ENCODE results near the gene MED15. TPM values are rescaled to one million over a fixed set of nuclear protein-coding genes. Genes with fewer than 3 reads are reported as not detected.
A peak's percentile ranks its signal among the peaks of the same experiment; 100 is the strongest.
"Not testable (repeated sequence)": the region's sequence is repeated elsewhere in the genome, so short reads cannot be mapped to it uniquely, and the experiment has no call there.

MED15 gene
- total RNA-seq, 8 experiments from 2014 or later: 14.3 to 48.2 (median 22.8) TPM

DNA sequence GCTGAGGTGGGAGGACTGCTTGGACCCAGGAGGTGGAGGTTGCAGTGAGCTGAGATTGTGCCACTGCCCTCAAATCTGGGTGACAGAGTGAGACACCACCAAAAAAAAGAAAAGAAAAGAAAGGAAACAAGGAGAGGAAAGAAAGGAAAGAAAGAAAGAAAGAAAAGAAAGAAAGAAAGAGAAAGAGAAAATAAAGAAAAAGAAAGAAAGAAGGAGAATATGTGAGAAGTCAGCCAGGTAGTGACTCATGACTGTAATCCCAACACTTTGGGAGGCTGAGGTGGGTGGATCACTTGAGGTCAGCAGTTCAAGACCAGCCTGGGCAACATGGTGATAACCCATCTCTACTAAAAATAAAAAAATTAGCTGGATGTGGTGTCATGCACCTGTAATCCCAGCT, 86.6 kb downstream of the MED15 start:
- H3K4me3 ChIP-seq; in situ Hi-C loops (cut with MboI; ENCODE audit: low pct_unique_long_range_greater_than_20kb in 2 of 9, low sequenced_read_pairs in 9 of 9, unreplicated experiment in 9 of 9); ATAC-seq (replicated peaks in 6 of 8); H3K4me1 ChIP-seq (replicated peaks in 1 of 2): not testable (repeated sequence)
- peak overlapping the region in 1 of 2 donors; percentile 37 for H3K27ac ChIP-seq

DNA sequence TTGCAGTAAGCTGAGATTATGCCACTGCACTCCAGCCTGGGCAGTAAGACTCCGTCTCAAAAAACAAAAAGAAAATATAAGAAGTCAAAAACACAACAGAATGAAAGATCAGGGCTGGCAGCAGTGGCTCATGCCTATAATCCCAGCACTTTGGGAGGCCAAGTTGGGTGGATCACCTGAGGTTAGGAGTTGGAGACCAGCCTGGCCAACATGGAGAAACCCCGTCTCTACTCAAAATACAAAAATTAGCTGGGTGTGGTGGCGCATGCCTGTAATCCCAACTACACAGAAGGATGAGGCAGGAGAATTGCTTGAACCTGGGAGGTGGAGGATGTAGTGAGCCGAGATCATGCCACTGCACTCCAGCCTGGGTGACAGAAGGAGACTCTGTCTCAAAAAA, 87.1 kb downstream of the MED15 start:
- H3K4me1 ChIP-seq (replicated peaks in 1 of 2); H3K4me3 ChIP-seq; in situ Hi-C loops (cut with MboI; ENCODE audit: low pct_unique_long_range_greater_than_20kb in 2 of 9, low sequenced_read_pairs in 9 of 9, unreplicated experiment in 9 of 9); ATAC-seq (replicated peaks in 6 of 8): not testable (repeated sequence)
- peak overlapping the region; percentile 18 to 37 for H3K27ac ChIP-seq
- 0 to 84% (median 76%) methylated on average over 1 to 4 of the region's 4 CpGs; no CpG with 5 or more reads in 2 of the 10 experiments for WGBS, 10 experiments

DNA sequence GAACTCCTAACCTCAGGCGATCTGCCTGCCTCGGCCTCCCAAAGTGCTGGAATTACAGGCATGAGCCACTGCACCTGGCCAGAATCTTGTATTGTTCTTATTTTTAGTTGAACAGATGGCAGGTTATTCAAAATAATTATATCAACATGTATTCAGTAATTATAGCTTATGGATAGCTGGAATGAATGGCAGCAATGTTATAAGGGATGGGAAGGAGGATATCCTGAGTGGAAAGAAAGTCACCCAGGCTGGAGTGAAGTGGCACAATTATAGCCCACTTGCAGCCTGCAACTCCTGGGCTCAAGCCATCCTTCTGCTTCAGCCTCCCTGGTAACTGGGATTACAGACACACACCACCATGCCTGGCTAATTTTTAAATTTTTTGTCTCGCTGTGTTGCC, 88.1 kb downstream of the MED15 start:
- no peak for ATAC-seq (replicated peaks in 6 of 8)
- 30 to 100% (median 80%) methylated on average over 1 to 3 of the region's 3 CpGs; no CpG with 5 or more reads in 3 of the 10 experiments for WGBS, 10 experiments
- in situ Hi-C loops (cut with MboI; ENCODE audit: low pct_unique_long_range_greater_than_20kb in 2 of 9, low sequenced_read_pairs in 9 of 9, unreplicated experiment in 9 of 9): no loop called here

GRCh38 chr22:20599117-20599516, 91.7 kb downstream of the MED15 start:
- in situ Hi-C loops (cut with MboI; ENCODE audit: low pct_unique_long_range_greater_than_20kb in 2 of 9, low sequenced_read_pairs in 9 of 9, unreplicated experiment in 9 of 9): no loop called here
- peak in 1 of 8 experiments; percentile 76 for ATAC-seq (replicated peaks in 6 of 8)
- no peaks in the 10 kb centered on the region for H3K4me1 ChIP-seq (replicated peaks in 1 of 2)
- H3K27ac ChIP-seq: no peak overlapping the region
- 17 to 79% (median 59%) methylated on average over 1 to 2 of the region's 5 CpGs; no CpG with 5 or more reads in 4 of the 10 experiments for WGBS, 10 experiments
- no peak overlapping the region for H3K4me3 ChIP-seq

More for the DNA sequence above, 88.1 kb downstream of the MED15 start:
- Histone ChIP-seq H3K4me3 (no peak overlapping the region), H3K27ac (no peak overlapping the region), H3K4me1 (replicated peaks in 1 of 2) (no peaks in the 10 kb centered on the region)

DNA sequence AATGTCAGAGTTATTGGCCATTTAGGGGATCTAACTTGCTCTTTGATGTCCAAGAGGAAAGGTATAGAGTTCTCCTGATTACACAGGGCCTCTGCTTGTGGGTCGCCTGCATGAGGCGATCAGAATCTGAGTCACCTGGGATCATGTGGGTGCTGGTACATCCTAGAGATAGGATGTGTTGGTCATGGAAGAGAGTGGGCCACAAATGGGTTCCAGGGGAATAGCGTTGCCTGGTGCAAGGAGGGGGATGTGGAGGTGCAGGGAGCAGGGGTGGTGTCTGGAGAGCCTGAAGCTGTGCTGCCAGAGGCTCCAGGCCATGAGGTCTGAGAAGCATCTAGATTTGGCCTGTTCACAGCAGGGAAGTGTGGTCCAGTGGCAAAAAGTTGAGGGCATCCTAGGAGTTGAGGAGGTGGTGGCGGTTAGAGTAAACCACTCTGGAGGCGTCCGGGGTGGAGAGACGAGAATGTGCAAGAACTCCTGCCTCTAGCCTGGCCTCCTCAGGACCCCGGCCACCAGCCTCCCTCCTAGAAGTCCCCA, 92.8 kb downstream of the MED15 start:
- ATAC-seq (replicated peaks in 6 of 8): no peak
- no peak overlapping the region for H3K27ac ChIP-seq
- in situ Hi-C loops (cut with MboI; ENCODE audit: low pct_unique_long_range_greater_than_20kb in 2 of 9, low sequenced_read_pairs in 9 of 9, unreplicated experiment in 9 of 9): no loop called here
- WGBS, 10 experiments: 77 to 100% (median 83%) methylated on average over 1 to 2 of the region's 8 CpGs; no CpG with 5 or more reads in 6 of the 10 experiments
- no peaks in the 10 kb centered on the region for H3K4me1 ChIP-seq (replicated peaks in 1 of 2)
- H3K4me3 ChIP-seq: no peak overlapping the region

DNA sequence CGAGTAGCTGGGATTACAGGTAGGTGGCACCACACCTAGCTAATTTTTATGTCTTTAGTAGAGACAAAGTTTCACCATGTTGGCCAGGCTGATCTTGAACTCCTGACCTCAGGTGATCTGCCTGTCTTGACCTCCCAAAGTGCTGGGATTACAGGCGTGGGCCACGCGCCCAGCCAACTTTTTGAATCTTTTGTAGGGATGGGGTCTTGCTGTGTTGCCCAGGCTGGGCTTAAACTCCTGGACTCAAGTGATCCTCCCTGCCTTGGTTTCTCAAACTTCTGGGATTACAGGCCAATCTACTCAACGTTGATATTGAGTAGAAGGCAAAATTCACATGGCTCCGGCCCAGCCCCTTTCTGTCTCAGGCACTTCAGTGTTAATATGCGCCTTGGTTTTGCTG, 93.9 kb downstream of the MED15 start:
- WGBS, 10 experiments: 58 to 100% (median 93%) methylated on average over 1 to 5 of the region's 7 CpGs; no CpG with 5 or more reads in 3 of the 10 experiments
- H3K4me3 ChIP-seq: no peak overlapping the region
- no peak overlapping the region for H3K27ac ChIP-seq
- peaks cover 0 to under 1% of the 10 kb centered on the region in 2 donors for H3K4me1 ChIP-seq (replicated peaks in 1 of 2)
- ATAC-seq (replicated peaks in 6 of 8): no peak
- in situ Hi-C loops (cut with MboI; ENCODE audit: low pct_unique_long_range_greater_than_20kb in 2 of 9, low sequenced_read_pairs in 9 of 9, unreplicated experiment in 9 of 9): no loop called here

DNA sequence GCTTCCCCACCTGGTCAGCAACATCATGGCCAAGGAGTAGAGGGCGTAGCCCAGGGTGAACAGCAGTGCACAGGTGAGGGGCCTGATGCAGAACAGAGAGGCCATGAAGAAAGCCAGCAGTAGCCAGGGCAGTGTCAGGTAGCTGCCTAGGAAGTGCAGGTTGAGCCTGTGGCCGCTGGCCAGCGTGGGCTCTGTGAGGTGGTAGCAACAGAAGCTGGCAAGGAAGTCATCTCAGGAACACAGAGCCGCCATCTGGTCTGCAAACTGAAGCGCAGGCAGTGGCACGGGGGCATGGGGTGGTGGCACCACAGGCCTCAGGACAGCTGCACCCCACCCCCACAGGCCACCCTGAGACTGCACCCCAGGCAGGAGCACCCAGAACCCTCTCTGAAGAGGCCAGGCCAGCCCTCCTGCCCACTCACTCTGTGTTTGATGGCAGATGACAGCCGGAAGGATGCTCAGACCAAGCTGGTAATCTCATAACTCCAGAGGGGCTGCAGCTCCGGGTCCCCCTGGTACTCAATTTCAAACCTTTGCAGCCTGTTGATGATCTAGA, 95.3 kb downstream of the MED15 start:
- no peak overlapping the region for H3K4me3 ChIP-seq
- in situ Hi-C loops (cut with MboI; ENCODE audit: low pct_unique_long_range_greater_than_20kb in 2 of 9, low sequenced_read_pairs in 9 of 9, unreplicated experiment in 9 of 9): no loop called here
- peaks cover 0 to 12% of the 10 kb centered on the region in 2 donors for H3K4me1 ChIP-seq (replicated peaks in 1 of 2)
- H3K27ac ChIP-seq: no peak overlapping the region
- no peak for ATAC-seq (replicated peaks in 6 of 8)
- WGBS, 10 experiments: 40 to 100% (median 80%) methylated on average over 1 to 7 of the region's 8 CpGs; no CpG with 5 or more reads in 5 of the 10 experiments

GRCh38 chr22:20604092-20604747, 96.8 kb downstream of the MED15 start:
- in situ Hi-C loops (cut with MboI; ENCODE audit: low pct_unique_long_range_greater_than_20kb in 2 of 9, low sequenced_read_pairs in 9 of 9, unreplicated experiment in 9 of 9): no loop called here
- H3K27ac ChIP-seq: no peak overlapping the region
- 81 to 90% (median 83%) methylated on average over 2 to 7 of the region's 23 CpGs; no CpG with 5 or more reads in 5 of the 10 experiments for WGBS, 10 experiments
- H3K4me3 ChIP-seq: no peak overlapping the region
- H3K4me1 ChIP-seq (replicated peaks in 1 of 2): peaks cover 0 to 12% of the 10 kb centered on the region in 2 donors
- ATAC-seq (replicated peaks in 6 of 8): no peak

GRCh38 chr22:20604776-20605221, 97.4 kb downstream of the MED15 start:
- no peak for ATAC-seq (replicated peaks in 6 of 8)
- Histone ChIP-seq H3K4me3 (no peak overlapping the region), H3K27ac (no peak overlapping the region), H3K4me1 (replicated peaks in 1 of 2) (peaks cover 0 to 12% of the 10 kb centered on the region in 2 donors)
- 71 to 90% (median 84%) methylated on average over 2 to 12 of the region's 18 CpGs; no CpG with 5 or more reads in 5 of the 10 experiments for WGBS, 10 experiments
- in situ Hi-C loops (cut with MboI; ENCODE audit: low pct_unique_long_range_greater_than_20kb in 2 of 9, low sequenced_read_pairs in 9 of 9, unreplicated experiment in 9 of 9): no loop called here

GRCh38 chr22:20605328-20605727, 97.9 kb downstream of the MED15 start:
- Histone ChIP-seq H3K4me1 (replicated peaks in 1 of 2) (peaks cover 0 to 12% of the 10 kb centered on the region in 2 donors), H3K4me3 (no peak overlapping the region), H3K27ac (no peak overlapping the region)
- 70 to 92% methylated on average over 3 to 4 of the region's 6 CpGs; no CpG with 5 or more reads in 8 of the 10 experiments for WGBS, 10 experiments
- in situ Hi-C loops (cut with MboI; ENCODE audit: low pct_unique_long_range_greater_than_20kb in 2 of 9, low sequenced_read_pairs in 9 of 9, unreplicated experiment in 9 of 9): no loop called here
- no peak for ATAC-seq (replicated peaks in 6 of 8)

DNA sequence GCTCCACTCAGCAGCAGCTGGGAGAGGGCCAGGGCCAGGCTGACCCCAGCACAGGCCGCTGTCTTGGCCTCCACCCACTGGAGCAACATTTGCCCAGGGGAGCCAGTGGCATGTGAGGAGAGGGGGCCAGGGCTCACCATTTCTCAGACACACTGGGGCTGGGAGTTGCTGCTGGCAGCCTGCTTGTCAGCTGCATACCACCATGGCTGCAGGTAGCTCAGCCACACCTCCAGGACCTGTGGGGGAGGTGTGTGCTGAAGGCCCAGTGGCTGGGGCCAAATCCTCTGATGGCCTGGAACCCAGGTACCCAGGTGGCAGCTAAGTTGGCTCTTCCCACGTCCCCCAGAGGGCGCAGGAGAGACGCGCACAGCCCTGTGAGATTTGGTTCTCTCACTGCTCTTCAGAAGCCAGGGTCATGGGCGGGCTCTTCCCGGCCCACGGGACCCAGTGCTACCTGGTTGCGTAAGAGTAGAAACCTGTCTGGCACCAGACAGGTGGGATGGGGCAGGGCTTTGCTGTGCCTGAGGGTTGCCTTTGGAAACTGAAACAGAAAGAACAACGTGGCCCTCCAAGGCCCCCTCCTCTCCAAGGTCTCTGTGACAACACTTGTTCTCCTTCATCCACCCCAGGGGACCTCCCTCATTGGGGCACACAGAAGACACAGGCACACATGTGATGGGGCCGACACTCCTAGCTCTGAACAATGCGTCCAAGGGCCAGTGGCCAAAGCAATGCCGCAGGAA, 98.8 kb downstream of the MED15 start:
- H3K4me1 ChIP-seq (replicated peaks in 1 of 2): peaks cover 0 to 12% of the 10 kb centered on the region in 2 donors
- in situ Hi-C loops (cut with MboI; ENCODE audit: low pct_unique_long_range_greater_than_20kb in 2 of 9, low sequenced_read_pairs in 9 of 9, unreplicated experiment in 9 of 9): no loop called here
- WGBS, 10 experiments: 7 to 100% (median 78%) methylated on average over 2 to 9 of the region's 13 CpGs; no CpG with 5 or more reads in 5 of the 10 experiments
- H3K27ac ChIP-seq: peak overlapping the region in 1 of 2 donors; percentile 22
- peak in 5 of 8 experiments; percentile 23 to 93 (median 61) for ATAC-seq (replicated peaks in 6 of 8)
- H3K4me3 ChIP-seq: no peak overlapping the region

DNA sequence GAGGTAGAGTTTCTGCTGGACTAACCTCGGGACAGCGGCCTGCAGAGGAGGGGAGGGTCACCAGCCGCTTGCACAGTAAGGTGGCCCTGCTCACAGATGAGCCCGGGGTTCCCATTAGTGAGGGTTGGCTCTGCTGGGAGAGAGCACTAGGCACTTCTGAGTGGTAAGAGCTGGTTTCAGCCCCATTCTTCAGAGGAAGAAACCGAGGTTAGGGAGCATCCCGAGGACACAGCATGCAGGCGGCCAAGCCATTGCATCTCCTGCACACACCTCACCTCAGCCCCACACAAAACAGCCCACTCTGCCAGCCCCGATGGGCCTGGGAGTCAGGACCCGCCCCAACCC, 99.3 kb downstream of the MED15 start:
- H3K4me1 ChIP-seq (replicated peaks in 1 of 2): peaks cover 0 to 12% of the 10 kb centered on the region in 2 donors
- 60 to 75% (median 75%) methylated on average over 2 of the region's 9 CpGs; no CpG with 5 or more reads in 7 of the 10 experiments for WGBS, 10 experiments
- H3K4me3 ChIP-seq: no peak overlapping the region
- peak overlapping the region in 1 of 2 donors; percentile 22 for H3K27ac ChIP-seq
- ATAC-seq (replicated peaks in 6 of 8): no peak
- in situ Hi-C loops (cut with MboI; ENCODE audit: low pct_unique_long_range_greater_than_20kb in 2 of 9, low sequenced_read_pairs in 9 of 9, unreplicated experiment in 9 of 9): no loop called here

Data from motor neuron (in vitro differentiated cells).